Hematopoietic multipotent progenitor cell treated with erythropoietin and hydrocortisone succinate and interleukin-3 and kit ligand, for 15 days (in vitro differentiated cells): Measurements from ENCODE around the gene S100Z.
"Not testable (repeated sequence)": the region's sequence is repeated elsewhere in the genome, so short reads cannot be mapped to it uniquely, and the experiment has no call there.

Experiments
- DNase-seq: peaks from one replicate; pipeline ENCODE4 v3.0.0-alpha.2; 2015; ENCODE audit warnings: low spot score

The S100Z gene

DNA sequence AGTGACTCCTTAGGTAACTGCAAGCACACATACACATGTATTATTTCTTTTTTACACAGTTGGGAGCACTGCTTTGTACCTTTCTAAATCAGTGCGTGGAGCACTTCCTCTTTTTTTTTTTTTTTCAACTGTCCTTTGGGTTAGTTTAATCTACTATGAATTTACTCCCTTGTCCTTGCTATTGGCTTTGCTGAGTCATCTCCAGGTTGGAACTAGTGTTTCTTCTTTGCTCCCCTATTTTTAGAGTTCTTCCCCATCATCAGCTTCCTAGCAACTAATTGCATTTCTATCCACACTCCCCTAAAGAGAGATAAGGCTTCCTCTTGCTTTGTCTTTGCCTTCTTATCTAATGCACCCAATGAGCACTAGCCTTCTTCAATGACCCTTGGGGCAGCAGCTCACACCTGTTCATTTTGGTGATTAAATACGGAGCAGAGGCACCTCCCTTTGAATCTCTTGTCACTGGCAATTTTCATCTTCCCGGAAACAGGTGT lies 24.3 kb downstream of the S100Z start:
- DNase-seq: no peak

DNA sequence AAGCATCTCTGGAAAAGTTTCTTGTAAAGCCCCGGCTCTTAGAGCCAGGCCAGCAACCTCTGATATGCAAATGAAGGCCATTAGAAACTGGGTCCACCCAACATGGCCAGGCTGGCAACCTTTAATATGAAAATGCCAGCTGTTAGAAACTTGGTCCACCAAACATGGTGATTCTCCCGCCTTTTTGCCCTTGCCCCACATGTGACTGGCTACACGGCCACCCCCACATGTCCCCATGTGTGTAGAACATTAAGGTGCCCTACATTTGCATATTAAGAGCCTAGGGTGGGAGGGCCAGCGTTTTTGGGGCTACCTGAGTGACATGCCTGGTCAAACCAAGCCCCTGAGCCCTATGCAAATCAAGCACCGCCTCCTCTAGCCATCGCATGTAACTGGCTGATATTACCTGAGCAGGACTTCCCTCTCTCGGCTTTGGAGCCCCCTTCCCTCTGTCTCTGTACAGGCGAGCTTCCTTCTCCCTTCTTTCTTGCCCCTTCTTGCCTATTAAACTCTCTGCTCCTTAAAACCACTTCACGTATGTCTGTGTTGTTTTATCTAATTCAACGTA lies 39.0 kb downstream of the S100Z start:
- DNase-seq: no peak

DNA sequence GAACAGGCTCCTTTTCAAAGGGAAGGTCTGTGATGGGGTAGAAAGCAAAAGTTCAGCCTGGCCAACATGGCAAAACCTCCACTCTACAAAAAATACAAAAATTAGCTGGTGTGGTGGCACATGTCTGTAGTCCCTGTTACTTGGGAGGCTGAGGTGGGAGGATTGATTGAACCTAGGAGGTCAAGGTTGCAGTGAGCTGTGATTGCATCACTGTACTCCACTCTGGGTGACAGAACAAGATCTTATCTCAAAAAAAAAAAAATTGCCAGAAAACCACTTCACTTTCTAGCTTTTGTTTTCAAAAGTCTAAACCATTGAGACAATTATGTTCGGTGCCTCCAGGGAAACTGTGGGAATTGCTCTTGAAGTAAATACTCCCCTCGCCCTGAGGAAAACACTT lies 43.5 kb downstream of the S100Z start:
- DNase-seq: no peak

DNA sequence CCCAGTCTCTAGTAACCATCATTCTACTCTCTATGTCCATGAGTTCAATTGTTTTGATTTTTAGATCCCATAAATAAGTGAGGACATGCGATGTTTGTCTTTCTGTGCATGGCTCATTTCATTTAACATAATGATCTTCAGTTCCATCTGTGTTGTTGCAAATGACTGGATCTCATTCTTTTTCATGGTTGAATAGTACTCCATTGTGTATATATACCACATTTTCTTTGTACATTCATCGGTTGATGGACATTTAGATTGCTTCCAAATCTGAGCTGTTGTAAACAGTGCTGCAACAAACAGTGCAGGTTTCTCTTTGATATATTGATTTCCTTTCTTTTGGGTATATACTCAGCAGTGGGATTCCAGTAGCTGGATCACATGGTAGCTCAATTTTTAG lies 46.4 kb downstream of the S100Z start:
- DNase-seq: no peak

DNA sequence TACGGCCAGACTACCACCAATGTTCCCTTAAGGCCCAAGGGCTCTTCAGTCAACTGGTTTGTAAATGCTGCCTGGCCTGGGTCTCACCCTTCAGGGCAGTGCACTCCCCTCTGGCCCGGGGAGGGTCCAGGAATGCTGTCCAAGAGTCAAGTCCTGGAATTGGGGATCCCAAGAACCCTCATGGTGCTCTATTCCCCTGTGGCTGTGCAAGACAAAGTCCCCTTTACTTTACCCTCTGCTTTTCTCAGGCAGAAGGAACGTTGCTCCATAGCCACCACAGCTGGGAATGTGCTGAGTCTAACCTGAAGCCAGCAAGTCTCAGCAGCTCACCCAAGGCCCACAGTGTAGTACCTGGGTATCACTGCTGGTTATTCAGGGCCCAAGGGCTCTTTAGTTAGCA lies 51.7 kb downstream of the S100Z start:
- DNase-seq: no peak

DNA sequence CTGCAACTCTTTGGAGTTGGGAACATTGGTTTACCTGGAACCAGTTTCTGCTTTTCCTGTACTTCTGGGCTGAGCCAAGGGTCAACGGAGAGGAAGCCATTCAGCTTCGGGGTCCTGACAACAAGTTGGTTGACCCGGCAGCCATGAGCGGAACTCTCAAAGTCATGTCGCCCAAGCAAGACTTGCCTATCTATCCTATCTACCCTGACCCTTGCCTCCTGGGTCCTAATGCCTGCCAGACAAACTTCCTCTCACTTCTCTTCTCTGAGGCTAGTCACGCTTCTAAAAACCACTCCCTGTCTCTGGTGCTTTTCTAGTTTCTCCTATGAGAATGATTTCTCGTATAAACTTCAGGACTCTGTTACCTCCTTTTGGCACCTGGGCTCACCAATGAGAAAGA lies 58.4 kb downstream of the S100Z start:
- DNase-seq: no peak

DNA sequence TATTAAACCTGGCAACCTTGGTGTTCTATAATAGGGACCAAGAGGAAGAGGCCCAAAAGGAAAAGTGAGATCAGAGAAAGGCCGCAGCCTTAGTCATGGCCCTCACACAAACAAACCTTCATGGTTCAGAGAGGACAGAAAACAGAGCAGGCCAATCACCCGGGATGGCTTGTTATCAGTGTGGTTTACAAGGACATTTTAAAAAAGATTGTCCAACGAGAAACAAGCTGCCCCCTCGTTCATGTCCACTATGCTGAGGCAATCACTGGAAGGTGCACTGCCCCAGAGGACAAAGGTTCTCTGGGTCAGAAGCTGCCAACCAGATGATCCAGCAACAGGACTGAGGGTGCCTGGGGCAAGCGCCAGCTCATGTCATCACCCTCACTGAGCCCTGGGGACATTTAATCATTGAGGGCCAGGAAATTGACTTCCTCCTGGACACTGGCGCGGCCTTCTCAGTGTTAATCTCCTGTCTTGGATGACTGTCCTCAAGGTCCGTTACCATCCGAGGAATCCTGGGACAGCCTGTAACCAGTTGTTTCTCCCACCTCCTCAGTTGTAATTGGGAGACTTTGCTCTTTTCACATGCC lies 60.6 kb downstream of the S100Z start:
- not testable (repeated sequence) for DNase-seq

DNA sequence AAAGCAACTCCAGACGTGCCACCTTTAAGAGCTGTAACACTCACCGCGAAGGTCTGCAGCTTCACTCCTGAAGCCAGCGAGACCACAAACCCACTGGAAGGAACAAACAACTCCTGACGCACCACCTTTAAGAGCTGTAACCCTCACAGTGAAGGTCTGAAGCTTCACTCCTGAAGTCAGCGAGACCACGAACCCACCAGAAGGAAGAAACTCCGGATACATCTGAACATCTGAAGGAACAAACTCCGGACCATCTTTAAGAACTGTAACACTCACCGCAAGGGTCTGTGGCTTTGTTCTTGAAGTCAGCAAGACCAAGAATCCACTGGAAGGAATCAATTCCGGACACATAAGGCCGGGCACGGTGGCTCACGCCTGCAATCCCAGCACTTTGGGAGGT lies 64.9 kb downstream of the S100Z start:
- not testable (repeated sequence) for DNase-seq

DNA sequence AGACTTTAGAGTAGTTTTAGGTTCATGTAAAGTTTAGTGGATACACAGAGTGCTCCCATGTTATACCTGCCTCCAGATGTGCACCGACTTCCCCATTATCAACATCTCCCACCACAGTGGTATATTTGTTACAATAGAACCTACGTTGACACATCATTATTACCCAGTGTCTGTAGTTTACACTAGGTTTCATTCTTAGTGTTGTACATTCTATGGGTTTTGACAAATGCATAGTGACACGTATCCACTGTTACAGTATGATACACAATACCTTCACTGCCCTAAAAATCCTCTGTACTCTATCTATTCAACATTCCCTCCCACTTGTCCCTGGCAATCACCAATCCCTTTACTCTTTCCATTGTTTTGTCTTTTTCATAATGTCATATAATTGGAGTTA lies 68.7 kb downstream of the S100Z start:
- no peak for DNase-seq

DNA sequence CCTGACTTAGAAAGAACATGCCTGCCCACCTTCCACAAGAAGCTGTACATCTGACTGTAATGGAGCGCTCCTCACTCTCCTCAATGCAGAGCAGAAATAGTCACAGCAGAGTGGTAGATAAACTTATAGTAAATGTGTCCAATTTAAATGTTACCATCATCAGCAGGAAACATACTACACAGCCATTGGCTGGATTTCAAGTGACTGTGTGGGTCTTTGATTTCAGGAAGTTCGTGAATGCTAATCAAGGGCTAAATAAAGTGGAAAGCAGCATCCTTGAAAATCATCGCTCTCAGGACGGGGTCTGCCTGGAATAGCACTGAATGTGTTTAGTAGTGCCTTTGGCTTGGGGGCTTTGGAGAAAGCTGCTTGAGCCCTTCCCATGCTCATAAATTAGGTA lies 70.7 kb downstream of the S100Z start:
- no peak for DNase-seq

DNA sequence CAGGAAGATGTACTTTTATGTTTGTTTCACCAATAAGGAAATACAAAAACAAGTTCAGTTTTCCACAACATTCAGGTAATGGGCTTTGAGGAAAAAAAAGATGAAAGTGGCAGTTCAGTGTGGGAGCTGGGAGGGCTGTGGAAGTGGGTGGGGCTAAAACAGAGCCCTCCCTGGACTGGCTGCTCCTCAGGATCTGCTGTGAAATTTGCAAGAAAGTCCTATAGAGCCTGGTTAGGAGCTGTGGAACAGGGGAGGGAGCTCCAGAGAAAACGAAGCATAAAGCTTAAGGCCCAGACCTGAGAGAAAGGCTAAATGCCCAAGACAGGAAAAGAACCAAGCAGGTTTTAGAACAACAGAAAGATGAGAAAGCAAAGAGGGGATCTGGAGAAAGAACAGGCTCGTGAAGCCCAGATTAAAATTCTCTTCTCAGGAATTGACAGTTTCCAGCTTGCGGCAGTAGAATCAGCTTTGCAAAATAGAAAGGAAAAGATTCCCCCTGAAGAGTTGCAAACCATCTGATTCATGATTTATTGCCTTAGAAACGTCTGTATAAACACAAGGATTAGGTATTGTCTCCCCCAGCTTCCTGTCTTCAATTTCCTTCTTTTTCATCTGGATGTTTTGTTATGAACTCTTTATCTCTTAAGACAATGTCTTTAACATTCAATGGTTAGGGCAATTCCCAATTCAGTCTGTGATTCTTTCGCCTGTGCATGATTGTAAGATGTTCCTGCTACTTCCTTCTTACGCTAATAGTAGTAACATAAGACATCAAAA lies 76.7 kb downstream of the S100Z start:
- no peak for DNase-seq

DNA sequence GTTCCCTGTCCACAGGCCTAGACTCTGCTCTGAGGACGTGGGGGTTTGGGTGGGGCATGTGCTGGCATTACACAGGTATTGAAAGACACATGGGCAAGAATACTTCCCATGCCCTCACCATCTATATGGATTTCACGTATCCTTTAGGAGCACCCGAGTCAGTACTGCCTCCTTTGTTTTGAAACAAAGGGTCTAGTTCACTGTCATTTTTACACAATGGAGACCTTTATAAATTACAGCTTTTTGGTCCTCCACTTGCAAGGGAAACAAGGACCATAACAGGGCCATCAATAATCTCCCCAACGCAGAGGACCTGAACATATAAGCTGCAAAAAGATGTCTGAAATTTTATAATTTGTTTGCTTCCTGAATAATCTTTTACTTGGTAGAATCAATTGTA lies 78.1 kb downstream of the S100Z start:
- DNase-seq: no peak

DNA sequence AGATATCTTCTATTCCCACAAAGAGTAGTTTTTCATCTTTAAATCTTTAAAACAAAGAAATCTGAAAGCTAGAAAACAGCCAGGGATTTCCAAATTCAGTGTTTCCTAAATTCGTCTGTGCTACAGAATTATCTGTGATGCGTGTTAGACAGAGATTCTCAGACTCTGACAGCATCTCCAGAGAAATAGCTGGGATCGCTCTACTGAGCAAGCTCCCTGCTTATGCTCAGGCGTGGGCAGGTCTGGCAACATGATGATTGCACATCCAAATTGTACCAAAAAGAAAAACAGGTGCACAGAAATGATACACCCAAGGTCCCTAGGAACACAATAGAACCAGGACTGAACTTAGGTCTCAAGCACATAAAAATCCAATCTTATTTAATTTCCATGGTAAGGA lies 80.3 kb downstream of the S100Z start:
- DNase-seq: no peak

DNA sequence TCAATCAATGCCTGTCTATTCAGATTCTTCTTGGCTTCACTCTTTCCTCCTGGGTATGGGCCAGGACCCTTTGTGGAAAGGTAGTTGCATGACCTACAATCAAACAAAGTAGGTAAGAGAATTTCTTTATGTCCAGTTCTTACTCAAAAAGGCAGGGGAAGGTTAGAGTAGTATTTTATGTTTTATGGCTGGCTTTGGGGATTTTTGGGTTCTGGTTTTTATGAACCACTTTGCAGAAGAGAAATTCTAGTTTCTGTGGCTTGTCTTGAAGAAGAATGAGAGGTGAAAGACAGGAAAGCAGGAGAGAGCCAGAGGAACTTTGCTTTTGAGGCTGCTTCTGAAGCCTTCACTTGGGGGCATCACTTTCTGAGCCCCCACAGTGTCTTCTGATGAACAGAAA lies 88.4 kb downstream of the S100Z start:
- DNase-seq: no peak

DNA sequence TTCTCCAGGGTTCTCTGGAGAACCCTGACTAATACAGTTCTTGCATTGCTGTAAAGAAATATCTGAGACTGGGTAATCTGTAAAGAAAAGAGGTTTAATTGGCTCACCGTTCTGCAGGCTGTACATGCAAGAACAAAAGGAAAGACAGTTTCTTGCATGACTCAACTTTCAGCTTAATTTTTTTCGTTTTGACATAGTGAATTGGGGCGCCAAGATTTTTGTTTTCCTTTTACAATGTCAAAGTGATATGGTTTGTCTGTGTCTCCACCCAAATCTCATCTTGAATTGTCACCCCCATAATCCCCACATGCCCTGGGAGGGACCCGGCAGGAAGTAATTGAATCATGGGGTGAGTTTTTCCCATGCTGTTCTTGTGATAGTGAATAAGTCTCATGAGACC lies 91.2 kb downstream of the S100Z start:
- no peak for DNase-seq

DNA sequence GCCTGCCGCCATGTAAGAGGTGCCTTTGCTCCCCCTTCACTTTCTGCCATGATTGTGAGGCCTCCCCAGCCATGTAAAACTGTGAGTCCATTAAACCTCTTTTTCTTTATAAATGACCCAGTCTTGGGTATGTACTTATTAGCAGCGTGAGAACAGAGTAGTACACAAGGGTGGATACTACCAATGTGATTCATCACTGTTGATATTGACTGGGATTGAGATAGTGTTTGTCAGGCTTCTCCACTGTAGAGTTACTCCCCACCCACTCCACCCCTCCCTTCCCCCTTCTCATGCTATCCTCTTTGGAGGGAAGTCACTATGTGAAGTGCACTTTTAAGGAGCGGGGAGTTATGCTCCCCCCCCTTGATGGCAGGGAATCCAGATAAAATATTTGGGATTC lies 91.6 kb downstream of the S100Z start:
- DNase-seq: no peak

DNA sequence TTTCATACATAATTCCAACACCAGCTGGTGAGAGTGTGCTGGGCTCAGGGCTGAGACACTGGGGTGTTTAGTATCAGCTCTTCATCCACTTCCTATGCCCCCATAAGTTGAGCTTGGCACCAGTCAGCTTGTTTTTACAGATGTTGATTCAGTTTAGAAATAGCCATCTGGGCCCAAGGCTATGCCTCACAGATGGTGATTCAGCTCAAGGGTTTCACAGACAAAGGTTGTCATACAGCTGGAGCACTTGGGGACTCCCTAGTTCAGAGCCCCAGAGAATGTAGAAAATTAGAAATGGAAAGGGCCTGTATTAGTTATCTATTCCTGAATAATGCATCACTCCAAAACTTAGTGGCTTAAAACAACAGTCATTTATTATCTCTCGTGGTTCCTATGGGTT lies 92.8 kb downstream of the S100Z start:
- peak; percentile 17 for DNase-seq

DNA sequence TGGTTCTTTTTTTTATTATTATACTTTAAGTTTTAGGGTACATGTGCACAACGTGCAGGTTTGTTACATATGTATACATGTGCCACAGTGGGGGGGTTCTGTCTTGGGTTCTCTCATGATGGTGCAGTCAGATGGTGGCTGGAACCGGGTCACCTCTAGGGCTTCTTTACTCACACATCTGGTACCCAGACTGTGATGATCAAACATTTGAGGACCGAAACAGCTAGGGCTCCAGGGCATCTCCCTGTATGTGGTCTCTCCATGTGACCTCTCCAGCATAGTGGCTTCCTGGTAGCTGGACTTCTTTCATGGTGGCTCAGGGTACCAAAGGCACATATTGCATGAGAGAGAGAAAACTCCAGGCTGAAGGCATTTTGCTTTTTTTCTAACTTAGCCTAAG lies 93.2 kb downstream of the S100Z start:
- no peak for DNase-seq

DNA sequence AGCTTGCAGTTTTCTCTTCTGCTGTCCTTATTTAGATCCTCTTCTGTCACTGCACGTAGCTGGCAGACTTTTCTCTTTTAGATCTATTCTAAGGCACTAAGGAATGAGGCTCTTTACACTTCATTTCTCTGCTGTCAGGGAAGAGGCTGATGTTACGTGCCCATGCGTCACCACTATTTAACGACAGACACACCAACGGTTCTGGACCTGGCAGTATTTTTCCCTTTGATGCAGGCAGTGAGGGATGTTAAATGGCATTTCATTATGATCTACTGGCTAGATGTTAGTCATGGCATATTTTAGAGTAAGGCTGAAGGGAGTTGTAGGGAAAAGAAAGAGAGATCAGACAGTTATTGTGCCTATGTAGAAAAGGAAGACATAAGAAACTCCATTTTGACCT lies 94.8 kb downstream of the S100Z start:
- DNase-seq: no peak

DNA sequence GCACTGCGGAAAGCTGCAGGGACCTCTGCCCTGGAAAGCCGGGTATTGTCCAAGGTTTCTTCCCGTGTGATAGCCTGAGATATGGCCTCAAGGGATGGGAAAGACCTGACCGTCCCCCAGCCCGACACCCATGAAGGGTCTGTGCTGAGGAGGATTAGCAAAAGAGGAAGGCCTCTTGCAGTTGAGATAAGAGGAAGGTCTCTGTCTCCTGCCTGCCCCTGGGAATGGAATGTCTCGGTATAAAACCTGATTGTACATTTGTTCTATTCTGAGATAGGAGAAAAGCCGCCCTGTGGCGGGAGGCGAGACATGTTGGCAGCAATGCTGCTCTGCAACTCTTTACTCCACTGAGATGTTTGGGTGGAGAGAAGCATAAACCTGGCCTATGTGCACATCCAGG lies 95.4 kb downstream of the S100Z start:
- peak; percentile 21 for DNase-seq

DNA sequence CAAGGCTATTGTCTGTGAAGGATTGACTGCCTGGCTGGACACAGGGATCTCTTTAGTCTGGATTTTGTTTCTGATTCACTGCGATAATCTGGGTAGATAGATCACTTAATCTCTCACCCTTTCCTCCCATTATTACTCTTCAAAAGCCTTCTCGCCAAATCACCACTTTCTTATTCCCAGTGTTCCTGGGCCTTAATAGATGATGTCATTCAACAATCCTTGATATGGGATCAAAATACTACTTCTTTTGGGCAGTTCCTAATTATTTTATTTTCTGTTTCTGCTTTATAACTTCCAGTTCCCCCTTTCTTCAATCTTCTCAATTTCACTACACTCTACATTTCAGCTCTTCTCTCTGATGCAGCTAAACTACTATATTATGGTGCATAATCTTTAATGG lies 96.3 kb downstream of the S100Z start:
- DNase-seq: no peak

DNA sequence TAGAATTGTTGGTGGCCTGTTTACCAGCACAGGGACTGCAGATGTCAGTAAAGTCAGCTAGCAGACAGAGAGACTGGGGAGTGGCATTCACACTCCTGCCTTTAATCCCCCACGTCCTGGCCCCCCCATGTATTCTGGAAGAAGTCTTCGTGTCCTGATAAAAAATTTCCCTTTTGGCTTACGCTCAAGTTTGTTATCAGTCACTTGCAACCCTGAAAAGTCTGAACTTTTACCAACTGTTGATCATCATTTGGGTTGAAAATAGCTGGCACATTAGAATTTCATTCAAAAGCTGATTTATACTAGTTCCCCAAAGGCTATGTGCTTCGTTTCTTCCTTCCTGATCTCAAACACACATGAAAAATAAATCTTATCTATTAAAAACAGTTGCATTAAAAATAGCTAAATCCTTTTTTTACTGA lies 97.3 kb downstream of the S100Z start:
- peak; percentile 94 for DNase-seq

DNA sequence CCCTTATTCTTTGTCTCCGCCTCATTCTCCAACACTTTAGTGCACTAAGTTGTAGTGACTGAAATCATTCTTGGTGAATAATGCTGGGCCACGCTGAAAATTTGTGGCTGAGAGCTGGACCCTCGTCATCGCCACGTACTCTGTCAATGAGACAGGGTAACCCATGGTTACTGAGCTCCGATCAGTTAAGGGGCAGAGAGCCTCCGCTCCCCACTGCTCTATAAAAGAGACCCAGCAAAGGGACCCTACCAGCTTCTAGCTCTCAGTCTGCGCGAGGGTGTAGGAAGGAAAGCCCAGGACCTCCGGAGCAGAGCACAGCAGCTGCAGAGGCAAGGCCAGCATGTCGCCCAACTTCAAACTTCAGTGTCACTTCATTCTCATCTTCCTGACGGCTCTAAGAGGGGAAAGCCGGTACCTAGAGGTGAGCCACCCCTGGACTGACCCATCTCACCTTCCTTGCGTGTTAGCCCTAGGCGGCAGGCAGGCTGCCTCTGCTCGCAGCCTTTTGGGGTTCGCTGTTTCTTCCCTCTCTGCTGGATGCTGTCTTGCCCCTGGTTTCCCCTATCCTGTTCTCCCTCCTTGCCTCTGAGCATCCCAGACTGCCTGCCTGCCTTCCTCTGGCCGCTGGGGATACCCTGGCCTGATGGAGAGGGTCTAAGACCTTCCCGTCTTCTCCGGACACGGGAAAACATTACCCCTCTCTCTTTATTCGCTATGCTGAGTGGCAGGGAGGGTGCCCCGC lies 103.2 kb downstream of the S100Z start, which contains the start of gene CRHBP:
TSS of gene CRHBP (plus strand) at position 251 of the 742 bp plus-strand sequence. CDS start at position 341, 90 bp downstream.
- DNase-seq: no peak
